ENCODE measurements around the gene RAP1GAP2.

The RAP1GAP2 gene

GRCh38 chr17:2853283-2854142, 57.3 kb downstream of the RAP1GAP2 start:
- TF ChIP-seq, protein P1, sequence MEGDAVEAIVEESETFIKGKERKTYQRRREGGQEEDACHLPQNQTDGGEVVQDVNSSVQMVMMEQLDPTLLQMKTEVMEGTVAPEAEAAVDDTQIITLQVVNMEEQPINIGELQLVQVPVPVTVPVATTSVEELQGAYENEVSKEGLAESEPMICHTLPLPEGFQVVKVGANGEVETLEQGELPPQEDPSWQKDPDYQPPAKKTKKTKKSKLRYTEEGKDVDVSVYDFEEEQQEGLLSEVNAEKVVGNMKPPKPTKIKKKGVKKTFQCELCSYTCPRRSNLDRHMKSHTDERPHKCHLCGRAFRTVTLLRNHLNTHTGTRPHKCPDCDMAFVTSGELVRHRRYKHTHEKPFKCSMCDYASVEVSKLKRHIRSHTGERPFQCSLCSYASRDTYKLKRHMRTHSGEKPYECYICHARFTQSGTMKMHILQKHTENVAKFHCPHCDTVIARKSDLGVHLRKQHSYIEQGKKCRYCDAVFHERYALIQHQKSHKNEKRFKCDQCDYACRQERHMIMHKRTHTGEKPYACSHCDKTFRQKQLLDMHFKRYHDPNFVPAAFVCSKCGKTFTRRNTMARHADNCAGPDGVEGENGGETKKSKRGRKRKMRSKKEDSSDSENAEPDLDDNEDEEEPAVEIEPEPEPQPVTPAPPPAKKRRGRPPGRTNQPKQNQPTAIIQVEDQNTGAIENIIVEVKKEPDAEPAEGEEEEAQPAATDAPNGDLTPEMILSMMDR (IDR thresholded peaks at IDR 0.05): no peak
- no peak for DNase-seq (ENCODE audit: low spot score)
- peak overlapping the region; percentile 62 to 87 for H3K27ac ChIP-seq

DNA sequence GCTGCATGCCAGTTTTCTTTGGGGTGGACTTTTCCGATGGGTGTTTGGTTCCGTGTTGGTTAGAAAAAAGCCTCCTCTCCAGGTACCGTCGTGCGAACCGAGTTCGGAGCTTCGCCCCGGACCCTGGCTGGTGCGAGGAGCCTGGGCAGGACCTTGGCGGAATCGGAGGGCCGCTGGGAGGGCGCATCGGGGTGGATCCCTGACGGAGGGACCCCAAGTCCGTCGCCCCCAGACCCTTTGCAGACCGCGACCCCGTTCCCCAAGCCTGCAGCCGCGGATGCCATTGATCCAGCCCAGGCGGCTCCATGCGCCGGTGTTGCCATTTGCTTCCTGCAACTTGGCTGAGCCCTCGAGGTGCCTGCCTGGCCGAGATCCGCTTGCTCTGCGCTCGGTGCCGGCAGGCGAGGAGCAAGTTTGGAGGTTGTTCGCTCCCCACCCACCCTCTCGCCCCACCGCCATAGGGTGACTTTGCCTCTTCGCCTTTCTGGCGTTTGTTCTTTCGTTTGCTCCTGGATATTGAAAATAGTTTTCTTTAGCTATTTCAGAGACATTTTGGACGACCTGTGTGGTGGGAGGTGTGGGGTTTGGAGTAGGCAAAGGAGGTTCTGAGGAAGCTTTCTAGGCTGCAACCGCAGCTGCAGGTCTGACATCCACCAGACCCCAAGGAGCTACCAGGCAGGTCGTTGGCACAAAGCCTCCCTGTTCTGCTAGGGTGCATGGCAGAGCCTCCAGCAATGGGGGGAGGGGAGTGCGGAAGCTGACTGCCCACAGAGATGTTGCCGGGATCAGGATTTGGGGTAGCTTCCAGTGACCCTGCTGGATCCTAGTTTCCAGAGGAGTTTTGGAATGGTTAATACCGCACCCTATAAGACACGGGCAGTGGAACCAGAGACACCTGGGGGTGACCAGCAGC, 58.2 kb downstream of the RAP1GAP2 start:
- no peak for DNase-seq (ENCODE audit: low spot score)
- Histone ChIP-seq H3K4me3 (peak overlapping the region; percentile 88), H3K27ac (peak overlapping the region in 1 of 2 donors; percentile 87)
- TF ChIP-seq, protein P1 (IDR thresholded peaks at IDR 0.05): no peak

More at GRCh38 chr17:2853283-2854142, 57.3 kb downstream of the RAP1GAP2 start:
- H3K4me3 ChIP-seq: peak overlapping the region; percentile 88

- no peak overlapping the region for H3K27ac ChIP-seq
- H3K4me3 ChIP-seq: peak overlapping the region; percentile 88
- DNase-seq (ENCODE audit: low spot score): no peak
- TF ChIP-seq, protein P1 (IDR thresholded peaks at IDR 0.05): no peak
Observed at GRCh38 chr17:2855063-2855600, 58.9 kb downstream of the RAP1GAP2 start.

DNA sequence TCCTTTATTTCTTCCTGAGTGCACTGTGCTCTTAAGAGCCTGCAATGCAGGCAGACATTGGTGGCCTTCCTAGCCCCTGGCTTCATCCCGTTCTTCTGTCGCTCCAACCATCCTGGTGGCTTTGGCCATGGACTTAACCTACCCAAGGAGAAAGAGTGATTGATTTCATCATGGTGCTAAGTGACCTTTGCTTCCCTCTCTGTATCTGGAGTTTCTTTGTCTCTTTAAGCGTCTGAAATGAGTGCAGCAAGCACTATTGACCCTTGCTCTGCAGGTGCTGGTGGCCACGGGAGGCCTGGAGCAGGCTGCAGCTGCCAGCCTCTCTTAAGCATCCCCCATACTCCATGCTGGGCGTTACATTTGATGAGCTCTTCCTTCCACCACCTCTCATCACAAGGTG, 60.5 kb downstream of the RAP1GAP2 start:
- no peak for DNase-seq (ENCODE audit: low spot score)
- Histone ChIP-seq H3K4me3 (no peak overlapping the region), H3K27ac (no peak overlapping the region)
- TF ChIP-seq, protein P1 (IDR thresholded peaks at IDR 0.05): no peak

GRCh38 chr17:2860045-2860444, 63.8 kb downstream of the RAP1GAP2 start:
- Histone ChIP-seq H3K27ac (no peak overlapping the region), H3K4me3 (no peak overlapping the region)
- no peak for DNase-seq (ENCODE audit: low spot score)
- TF ChIP-seq, protein P1 (IDR thresholded peaks at IDR 0.05): no peak

GRCh38 chr17:2860883-2861282, 64.6 kb downstream of the RAP1GAP2 start:
- TF ChIP-seq, protein P1 (IDR thresholded peaks at IDR 0.05): no peak
- H3K4me3 ChIP-seq: no peak overlapping the region
- DNase-seq (ENCODE audit: low spot score): no peak
- H3K27ac ChIP-seq: no peak overlapping the region

Measured in coronary artery (tissue), 2 donors.